ENCODE results near the gene NOX3. TPM values are rescaled to one million over a fixed set of nuclear protein-coding genes. Genes with fewer than 3 reads are reported as not detected.

Gene NOX3
- total and polyA plus RNA-seq, 9 of the 15 experiments (the other 6 are each of a cell fraction or from before 2014, with no cell fraction given): not detected

DNA sequence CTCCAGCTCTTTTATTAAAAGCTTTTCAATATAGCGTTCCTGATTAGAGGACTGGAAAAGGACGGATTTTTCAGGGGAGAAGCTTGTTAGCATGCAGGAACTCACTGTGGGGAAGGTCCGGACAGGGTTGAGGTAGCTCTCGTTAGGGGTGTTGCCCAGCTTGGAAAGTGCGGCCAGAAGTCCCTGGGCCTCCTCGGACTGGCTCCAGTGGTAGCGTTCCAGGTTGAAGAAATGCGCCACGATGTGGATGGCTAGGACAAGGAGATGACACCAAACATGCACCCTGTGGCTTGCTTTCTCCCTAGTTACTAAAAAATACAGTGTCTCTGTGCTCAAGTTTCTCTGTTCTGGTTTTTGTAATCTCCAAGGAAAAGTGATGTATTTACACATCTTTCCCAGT lies 12.5 kb downstream of the NOX3 start:
- Histone ChIP-seq H4K20me1 (replicated peaks; ENCODE audit: control insufficient read depth, insufficient read depth, low read length) (no peaks in the 10 kb centered on the region), H3K79me2 (ENCODE audit: control insufficient read depth, insufficient read depth, low read length) (no peaks in the 10 kb centered on the region), H3K4me2 (ENCODE audit: insufficient read depth, low read length) (no peak overlapping the region), H3K9ac (ENCODE audit: insufficient read depth in 1 of 2, low read depth in 2 of 2, low read length in 2 of 2) (no peak overlapping the region; a peak in 1 of 4 replicates), H3K4me1 (replicated peaks in 1 of 2; ENCODE audit: control insufficient read depth in 2 of 2, insufficient read depth in 2 of 2, low read length in 2 of 2) (no peaks in the 10 kb centered on the region), H3K9me1 (ENCODE audit: control insufficient read depth, insufficient read depth, low read length) (no peaks in the 10 kb centered on the region), H3K9me3 (replicated peaks; ENCODE audit: control insufficient read depth, insufficient read depth, low read depth, low read length) (no peaks in the 10 kb centered on the region), H3K4me3 (no peak overlapping the region), H3K27ac (ENCODE audit: extremely low read depth, low read depth, low read length) (no peak overlapping the region), H3K36me3 (ENCODE audit: control insufficient read depth, insufficient read depth, low read length) (no peaks in the 10 kb centered on the region), H3K27me3 (ENCODE audit: control insufficient read depth in 2 of 2, insufficient read depth in 2 of 2, low read length in 2 of 2) (peaks cover 3 to 6% of the 10 kb centered on the region in 2 experiments; a peak in 3 of 5 replicates), H2AFZ (ENCODE audit: low read depth, low read length) (no peak overlapping the region)
- FAIRE-seq (no peak), DNase-seq (ENCODE audit: extremely low read depth in 1 of 4, low spot score in 3 of 4) (peak in 1 of 4 experiments; percentile 11), ATAC-seq (peak; percentile 85)
- ChIA-PET CTCF (ENCODE audit: low intra/inter-chr PET ratio) (no interaction called here), POLR2A (no interaction called here)
- in situ Hi-C loops (cut with MboI) (no loop called here), intact Hi-C loops (cut with micrococcal nuclease) (no loop called here)
- BruUV-seq (replicated peaks): no TSS peak
- 3% methylated on average over 9 of the region's 9 CpGs for WGBS (ENCODE audit: insufficient coverage, low coverage, missing lambda C conversion rate)
- TF ChIP-seq ZC3H11A (IDR thresholded peaks at IDR 0.05; ENCODE audit: low read depth, low read length) (no peak), CBX1 (IDR thresholded peaks at IDR 0.05; ENCODE audit: low read depth) (no peak), ZEB2 (IDR thresholded peaks at IDR 0.05) (no peak), HEY1 (CRISPR knock-in tag; IDR thresholded peaks at IDR 0.05; ENCODE audit: borderline replicate concordance) (no peak), ZNF79 (CRISPR knock-in tag; IDR thresholded peaks at IDR 0.05; ENCODE audit: low read depth) (no peak), SMARCA4 (IDR thresholded peaks at IDR 0.05) (peak; percentile 61; the same call in 1 of the 2 replicates), ZC3H8 (IDR thresholded peaks at IDR 0.05) (no peak), SMARCE1 (IDR thresholded peaks at IDR 0.05) (peak; percentile 51), SMARCC2 (IDR thresholded peaks at IDR 0.05; ENCODE audit: low read depth) (peak; percentile 46; the same call in 1 of the 2 replicates)
- TF ChIP-seq, protein P1, sequence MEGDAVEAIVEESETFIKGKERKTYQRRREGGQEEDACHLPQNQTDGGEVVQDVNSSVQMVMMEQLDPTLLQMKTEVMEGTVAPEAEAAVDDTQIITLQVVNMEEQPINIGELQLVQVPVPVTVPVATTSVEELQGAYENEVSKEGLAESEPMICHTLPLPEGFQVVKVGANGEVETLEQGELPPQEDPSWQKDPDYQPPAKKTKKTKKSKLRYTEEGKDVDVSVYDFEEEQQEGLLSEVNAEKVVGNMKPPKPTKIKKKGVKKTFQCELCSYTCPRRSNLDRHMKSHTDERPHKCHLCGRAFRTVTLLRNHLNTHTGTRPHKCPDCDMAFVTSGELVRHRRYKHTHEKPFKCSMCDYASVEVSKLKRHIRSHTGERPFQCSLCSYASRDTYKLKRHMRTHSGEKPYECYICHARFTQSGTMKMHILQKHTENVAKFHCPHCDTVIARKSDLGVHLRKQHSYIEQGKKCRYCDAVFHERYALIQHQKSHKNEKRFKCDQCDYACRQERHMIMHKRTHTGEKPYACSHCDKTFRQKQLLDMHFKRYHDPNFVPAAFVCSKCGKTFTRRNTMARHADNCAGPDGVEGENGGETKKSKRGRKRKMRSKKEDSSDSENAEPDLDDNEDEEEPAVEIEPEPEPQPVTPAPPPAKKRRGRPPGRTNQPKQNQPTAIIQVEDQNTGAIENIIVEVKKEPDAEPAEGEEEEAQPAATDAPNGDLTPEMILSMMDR (IDR thresholded peaks at IDR 0.05 in 2 of 3, conservative IDR thresholded peaks at IDR 0.05 in 1 of 3; ENCODE audit: insufficient read depth in 2 of 3, low read depth in 1 of 3, low read length in 3 of 3): peak in 1 of 3 experiments; percentile 12; a peak in 1 of 6 replicates
- TF ChIP-seq, protein P2, sequence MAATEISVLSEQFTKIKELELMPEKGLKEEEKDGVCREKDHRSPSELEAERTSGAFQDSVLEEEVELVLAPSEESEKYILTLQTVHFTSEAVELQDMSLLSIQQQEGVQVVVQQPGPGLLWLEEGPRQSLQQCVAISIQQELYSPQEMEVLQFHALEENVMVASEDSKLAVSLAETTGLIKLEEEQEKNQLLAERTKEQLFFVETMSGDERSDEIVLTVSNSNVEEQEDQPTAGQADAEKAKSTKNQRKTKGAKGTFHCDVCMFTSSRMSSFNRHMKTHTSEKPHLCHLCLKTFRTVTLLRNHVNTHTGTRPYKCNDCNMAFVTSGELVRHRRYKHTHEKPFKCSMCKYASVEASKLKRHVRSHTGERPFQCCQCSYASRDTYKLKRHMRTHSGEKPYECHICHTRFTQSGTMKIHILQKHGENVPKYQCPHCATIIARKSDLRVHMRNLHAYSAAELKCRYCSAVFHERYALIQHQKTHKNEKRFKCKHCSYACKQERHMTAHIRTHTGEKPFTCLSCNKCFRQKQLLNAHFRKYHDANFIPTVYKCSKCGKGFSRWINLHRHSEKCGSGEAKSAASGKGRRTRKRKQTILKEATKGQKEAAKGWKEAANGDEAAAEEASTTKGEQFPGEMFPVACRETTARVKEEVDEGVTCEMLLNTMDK (IDR thresholded peaks at IDR 0.05; ENCODE audit: borderline replicate concordance, insufficient read depth, low read depth, low read length, poor library complexity, severe bottlenecking): peak; percentile 45
- TF ChIP-seq, protein P3, sequence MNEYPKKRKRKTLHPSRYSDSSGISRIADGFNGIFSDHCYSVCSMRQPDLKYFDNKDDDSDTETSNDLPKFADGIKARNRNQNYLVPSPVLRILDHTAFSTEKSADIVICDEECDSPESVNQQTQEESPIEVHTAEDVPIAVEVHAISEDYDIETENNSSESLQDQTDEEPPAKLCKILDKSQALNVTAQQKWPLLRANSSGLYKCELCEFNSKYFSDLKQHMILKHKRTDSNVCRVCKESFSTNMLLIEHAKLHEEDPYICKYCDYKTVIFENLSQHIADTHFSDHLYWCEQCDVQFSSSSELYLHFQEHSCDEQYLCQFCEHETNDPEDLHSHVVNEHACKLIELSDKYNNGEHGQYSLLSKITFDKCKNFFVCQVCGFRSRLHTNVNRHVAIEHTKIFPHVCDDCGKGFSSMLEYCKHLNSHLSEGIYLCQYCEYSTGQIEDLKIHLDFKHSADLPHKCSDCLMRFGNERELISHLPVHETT (CRISPR knock-in tag; conservative IDR thresholded peaks at IDR 0.05 in 1 of 2, IDR thresholded peaks at IDR 0.05 in 1 of 2): no peak
- TF ChIP-seq, protein P4, sequence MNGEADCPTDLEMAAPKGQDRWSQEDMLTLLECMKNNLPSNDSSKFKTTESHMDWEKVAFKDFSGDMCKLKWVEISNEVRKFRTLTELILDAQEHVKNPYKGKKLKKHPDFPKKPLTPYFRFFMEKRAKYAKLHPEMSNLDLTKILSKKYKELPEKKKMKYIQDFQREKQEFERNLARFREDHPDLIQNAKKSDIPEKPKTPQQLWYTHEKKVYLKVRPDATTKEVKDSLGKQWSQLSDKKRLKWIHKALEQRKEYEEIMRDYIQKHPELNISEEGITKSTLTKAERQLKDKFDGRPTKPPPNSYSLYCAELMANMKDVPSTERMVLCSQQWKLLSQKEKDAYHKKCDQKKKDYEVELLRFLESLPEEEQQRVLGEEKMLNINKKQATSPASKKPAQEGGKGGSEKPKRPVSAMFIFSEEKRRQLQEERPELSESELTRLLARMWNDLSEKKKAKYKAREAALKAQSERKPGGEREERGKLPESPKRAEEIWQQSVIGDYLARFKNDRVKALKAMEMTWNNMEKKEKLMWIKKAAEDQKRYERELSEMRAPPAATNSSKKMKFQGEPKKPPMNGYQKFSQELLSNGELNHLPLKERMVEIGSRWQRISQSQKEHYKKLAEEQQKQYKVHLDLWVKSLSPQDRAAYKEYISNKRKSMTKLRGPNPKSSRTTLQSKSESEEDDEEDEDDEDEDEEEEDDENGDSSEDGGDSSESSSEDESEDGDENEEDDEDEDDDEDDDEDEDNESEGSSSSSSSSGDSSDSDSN (IDR thresholded peaks at IDR 0.05; ENCODE audit: borderline replicate concordance in 1 of 2, low read depth in 2 of 2, low read length in 2 of 2): no peak
- TF ChIP-seq, protein P5, sequence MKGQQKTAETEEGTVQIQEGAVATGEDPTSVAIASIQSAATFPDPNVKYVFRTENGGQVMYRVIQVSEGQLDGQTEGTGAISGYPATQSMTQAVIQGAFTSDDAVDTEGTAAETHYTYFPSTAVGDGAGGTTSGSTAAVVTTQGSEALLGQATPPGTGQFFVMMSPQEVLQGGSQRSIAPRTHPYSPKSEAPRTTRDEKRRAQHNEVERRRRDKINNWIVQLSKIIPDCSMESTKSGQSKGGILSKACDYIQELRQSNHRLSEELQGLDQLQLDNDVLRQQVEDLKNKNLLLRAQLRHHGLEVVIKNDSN (CRISPR knock-in tag; IDR thresholded peaks at IDR 0.05): no peak

Data from K562 (cell line).